Measurements from ENCODE around the gene FZD1. TPM values are rescaled to one million over a fixed set of nuclear protein-coding genes. Genes with fewer than 3 reads are reported as not detected.

The FZD1 gene
- total and polyA plus RNA-seq, 2 of the 8 experiments (the other 6 are each of a cell fraction or from before 2014, with no cell fraction given) = 0.62 to 0.91 TPM

- Histone ChIP-seq H2AK5ac (ENCODE audit: low read depth, low read length) (no peak overlapping the region), H3K79me1 (ENCODE audit: low read depth, low read length) (no peaks in the 10 kb centered on the region), H2AFZ (ENCODE audit: low read length) (no peak overlapping the region), H3K4me2 (ENCODE audit: insufficient read depth in 1 of 2, low read depth in 2 of 2, low read length in 2 of 2) (no peak overlapping the region), H3K23ac (ENCODE audit: insufficient read length) (no peak overlapping the region), H4K5ac (ENCODE audit: insufficient read length, low read depth, low read length) (no peak overlapping the region), H2BK5ac (ENCODE audit: low read depth, low read length) (no peak overlapping the region), H2BK120ac (replicated peaks; ENCODE audit: low read depth, low read length) (no peak overlapping the region), H3K36me3 (ENCODE audit: control insufficient read depth in 2 of 4, insufficient read depth in 4 of 4, low read length in 3 of 4) (no peaks in the 10 kb centered on the region), H3K4me3 (ENCODE audit: extremely low read depth in 1 of 4, insufficient read depth in 2 of 4, low read depth in 3 of 4, low read length in 4 of 4) (no peak overlapping the region), H3K4ac (replicated peaks; ENCODE audit: insufficient read length, low read depth, low read length) (no peak overlapping the region), H3K9ac (replicated peaks in 1 of 4; ENCODE audit: extremely low read depth in 1 of 4, low read depth in 3 of 4, low read length in 3 of 4) (no peak overlapping the region), H4K91ac (replicated peaks; ENCODE audit: insufficient read length, low read length) (no peak overlapping the region), H2BK15ac (ENCODE audit: low read length) (no peak overlapping the region), H4K8ac (ENCODE audit: extremely low read depth, insufficient read depth, low read length) (no peak overlapping the region), H2BK12ac (ENCODE audit: low read depth, low read length) (no peak overlapping the region), H3K27ac (ENCODE audit: low read depth, low read length) (no peak overlapping the region), H3K4me1 (replicated peaks in 1 of 4; ENCODE audit: control insufficient read depth in 3 of 4, insufficient read depth in 4 of 4, low read length in 3 of 4) (peaks cover 0 to 3% (median 0%) of the 10 kb centered on the region in 4 experiments; a peak in 2 of 7 replicates), H3K23me2 (ENCODE audit: low read depth, low read length) (no peaks in the 10 kb centered on the region), H3K14ac (ENCODE audit: insufficient read length) (no peak overlapping the region), H3K56ac (replicated peaks; ENCODE audit: insufficient read length, low read depth, low read length) (no peak overlapping the region), H2BK20ac (ENCODE audit: low read length) (no peak overlapping the region), H3K9me3 (ENCODE audit: insufficient read depth in 2 of 2, low read depth in 1 of 2, low read length in 1 of 2) (peaks cover 0 to 2% of the 10 kb centered on the region in 2 experiments; a peak in 1 of 4 replicates), H3K18ac (ENCODE audit: extremely low read depth, low read length) (no peak overlapping the region), H3K79me2 (ENCODE audit: control insufficient read depth in 1 of 2, insufficient read depth in 2 of 2, low read length in 2 of 2) (no peaks in the 10 kb centered on the region), H4K20me1 (replicated peaks in 1 of 2; ENCODE audit: control insufficient read depth in 1 of 2, insufficient read depth in 2 of 2, low read length in 2 of 2) (peaks cover 0 to 3% of the 10 kb centered on the region in 2 experiments), H3K27me3 (replicated peaks in 1 of 4; ENCODE audit: control insufficient read depth in 3 of 4, extremely low read depth in 1 of 4, insufficient read depth in 3 of 4, low read length in 3 of 4) (peaks cover under 1 to 10% (median 5%) of the 10 kb centered on the region in 4 experiments; a peak in 4 of 7 replicates)
- 57% methylated on average over 1 of the region's 1 CpG; no CpG with 5 or more reads in 1 of the 2 experiments for WGBS, 2 experiments (ENCODE audit: extremely low coverage in 1 of 2, insufficient coverage in 1 of 2, insufficient read length in 1 of 2, insufficient replicate concordance in 2 of 2, low coverage in 1 of 2, low lambda C conversion rate in 2 of 2, missing lambda C conversion rate in 1 of 2)
- ChIA-PET POLR2A (ENCODE audit: partially characterized antibody) (no interaction called here), CTCF (ENCODE audit: partially characterized antibody) (interaction anchor here (0.7 to 1.4 kb wide), 7 partner anchors 8 to 492 kb away, joined by 3 to 6 read pairs (median 3); no protein-coding TSS in a partner anchor)
- FAIRE-seq = no peak
- DNase-seq (ENCODE audit: low read depth in 1 of 2, low spot score in 2 of 2) = no peak
- peak; percentile 14 to 28 (median 22); a peak in 3 of 4 replicates for TF ChIP-seq CTCF (IDR thresholded peaks at IDR 0.05; ENCODE audit: control extremely low read depth in 1 of 3, insufficient read depth in 1 of 3, low read depth in 1 of 3, low read length in 3 of 3)
- TF ChIP-seq CHD2 (IDR thresholded peaks at IDR 0.05; ENCODE audit: low read length) = no peak
These were observed 27.7 kb downstream of the FZD1 start for GRCh38 chr7:91291902-91292301.
